ENCODE data around the gene LEKR1. TPM values are rescaled to one million over a fixed set of nuclear protein-coding genes. Genes with fewer than 3 reads are reported as not detected.

The LEKR1 gene
- total RNA-seq, 4 donors from 2014 or later: 0.30 to 3.7 (median 2.7) TPM

DNA sequence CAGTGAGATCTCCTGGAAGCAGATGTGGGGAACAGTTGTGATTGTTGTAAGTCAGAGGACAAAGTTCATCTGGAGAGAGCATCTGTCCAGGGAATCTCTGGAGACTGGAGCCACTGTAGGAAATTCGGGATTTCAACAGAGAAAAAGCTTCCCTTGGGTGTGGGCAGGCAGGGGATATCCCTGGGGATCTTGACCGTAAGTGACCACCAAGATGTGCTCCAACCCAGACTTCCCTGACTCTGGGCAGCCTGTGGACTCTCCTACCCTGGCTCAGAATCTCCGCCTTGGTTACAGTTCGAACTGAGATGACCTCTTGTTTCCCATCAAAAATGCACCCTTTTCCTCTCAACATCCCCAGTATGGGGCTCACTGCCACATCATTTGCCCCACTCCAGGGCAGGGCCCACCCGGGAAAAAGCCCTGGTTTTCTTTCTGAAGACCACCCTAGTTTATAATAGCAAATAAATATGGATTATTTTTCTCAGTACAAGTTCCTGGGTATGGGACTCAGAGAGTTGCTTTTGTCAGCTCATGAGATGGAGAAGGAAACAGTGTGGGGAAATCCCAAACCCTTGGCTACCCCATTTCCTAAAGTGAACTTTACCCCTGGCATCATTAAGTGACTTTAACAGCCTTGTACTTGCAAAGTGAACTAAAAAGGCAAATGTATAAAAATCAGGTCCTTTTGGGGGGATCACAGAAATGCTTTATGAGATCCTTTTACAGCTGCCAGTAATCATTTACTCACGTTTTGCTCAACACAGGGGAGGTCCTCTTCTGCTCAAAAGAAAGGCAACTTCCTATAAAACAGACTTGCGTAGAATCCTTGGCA, 243.9 kb downstream of the LEKR1 start:
- H3K27ac ChIP-seq: peak overlapping the region in 2 of 4 donors; percentile 32 to 57
- 63 to 75% methylated on average over 7 of the region's 7 CpGs for WGBS, 2 donors
- TF ChIP-seq, protein P1, sequence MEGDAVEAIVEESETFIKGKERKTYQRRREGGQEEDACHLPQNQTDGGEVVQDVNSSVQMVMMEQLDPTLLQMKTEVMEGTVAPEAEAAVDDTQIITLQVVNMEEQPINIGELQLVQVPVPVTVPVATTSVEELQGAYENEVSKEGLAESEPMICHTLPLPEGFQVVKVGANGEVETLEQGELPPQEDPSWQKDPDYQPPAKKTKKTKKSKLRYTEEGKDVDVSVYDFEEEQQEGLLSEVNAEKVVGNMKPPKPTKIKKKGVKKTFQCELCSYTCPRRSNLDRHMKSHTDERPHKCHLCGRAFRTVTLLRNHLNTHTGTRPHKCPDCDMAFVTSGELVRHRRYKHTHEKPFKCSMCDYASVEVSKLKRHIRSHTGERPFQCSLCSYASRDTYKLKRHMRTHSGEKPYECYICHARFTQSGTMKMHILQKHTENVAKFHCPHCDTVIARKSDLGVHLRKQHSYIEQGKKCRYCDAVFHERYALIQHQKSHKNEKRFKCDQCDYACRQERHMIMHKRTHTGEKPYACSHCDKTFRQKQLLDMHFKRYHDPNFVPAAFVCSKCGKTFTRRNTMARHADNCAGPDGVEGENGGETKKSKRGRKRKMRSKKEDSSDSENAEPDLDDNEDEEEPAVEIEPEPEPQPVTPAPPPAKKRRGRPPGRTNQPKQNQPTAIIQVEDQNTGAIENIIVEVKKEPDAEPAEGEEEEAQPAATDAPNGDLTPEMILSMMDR (IDR thresholded peaks at IDR 0.05): no peak
- TF ChIP-seq EP300 (IDR thresholded peaks at IDR 0.05) (no peak), POLR2A (IDR thresholded peaks at IDR 0.05) (no peak)
- no peaks in the 10 kb centered on the region for H3K27me3 ChIP-seq
- DNase-seq (ENCODE audit: low spot score in 2 of 2): no peak
- H3K4me1 ChIP-seq: peaks cover 0 to 13% (median 2%) of the 10 kb centered on the region in 4 donors
- no peaks in the 10 kb centered on the region for H3K36me3 ChIP-seq
- no peaks in the 10 kb centered on the region for H3K9me3 ChIP-seq
- H3K4me3 ChIP-seq: no peak overlapping the region

DNA sequence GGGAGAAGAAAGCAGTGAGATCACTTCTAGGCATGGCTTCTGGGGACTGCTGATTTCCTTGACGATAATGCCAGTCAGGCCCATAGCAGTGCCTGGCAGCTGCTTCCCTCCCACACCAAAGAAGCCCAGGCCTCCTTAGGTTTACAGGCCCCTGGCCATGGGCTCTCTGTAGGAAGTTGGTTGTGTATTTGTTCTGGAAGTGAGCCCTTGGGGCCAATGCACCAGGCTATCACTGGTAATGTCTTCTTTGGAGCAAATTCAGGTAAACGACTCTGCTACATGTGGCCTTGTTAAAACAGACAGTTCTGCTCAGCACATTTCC, 244.5 kb downstream of the LEKR1 start:
- H3K4me1 ChIP-seq: peaks cover 0 to 19% (median 4%) of the 10 kb centered on the region in 4 donors
- DNase-seq (ENCODE audit: low spot score in 2 of 2): no peak
- 40 to 52% methylated on average over 2 of the region's 2 CpGs for WGBS, 2 donors
- H3K27me3 ChIP-seq: no peaks in the 10 kb centered on the region
- TF ChIP-seq, protein P1 (IDR thresholded peaks at IDR 0.05): no peak
- TF ChIP-seq EP300 (IDR thresholded peaks at IDR 0.05) (no peak), POLR2A (IDR thresholded peaks at IDR 0.05) (no peak)
- peak overlapping the region in 2 of 4 donors; percentile 32 to 57 for H3K27ac ChIP-seq
- no peaks in the 10 kb centered on the region for H3K36me3 ChIP-seq
- H3K9me3 ChIP-seq: no peaks in the 10 kb centered on the region
- H3K4me3 ChIP-seq: no peak overlapping the region

DNA sequence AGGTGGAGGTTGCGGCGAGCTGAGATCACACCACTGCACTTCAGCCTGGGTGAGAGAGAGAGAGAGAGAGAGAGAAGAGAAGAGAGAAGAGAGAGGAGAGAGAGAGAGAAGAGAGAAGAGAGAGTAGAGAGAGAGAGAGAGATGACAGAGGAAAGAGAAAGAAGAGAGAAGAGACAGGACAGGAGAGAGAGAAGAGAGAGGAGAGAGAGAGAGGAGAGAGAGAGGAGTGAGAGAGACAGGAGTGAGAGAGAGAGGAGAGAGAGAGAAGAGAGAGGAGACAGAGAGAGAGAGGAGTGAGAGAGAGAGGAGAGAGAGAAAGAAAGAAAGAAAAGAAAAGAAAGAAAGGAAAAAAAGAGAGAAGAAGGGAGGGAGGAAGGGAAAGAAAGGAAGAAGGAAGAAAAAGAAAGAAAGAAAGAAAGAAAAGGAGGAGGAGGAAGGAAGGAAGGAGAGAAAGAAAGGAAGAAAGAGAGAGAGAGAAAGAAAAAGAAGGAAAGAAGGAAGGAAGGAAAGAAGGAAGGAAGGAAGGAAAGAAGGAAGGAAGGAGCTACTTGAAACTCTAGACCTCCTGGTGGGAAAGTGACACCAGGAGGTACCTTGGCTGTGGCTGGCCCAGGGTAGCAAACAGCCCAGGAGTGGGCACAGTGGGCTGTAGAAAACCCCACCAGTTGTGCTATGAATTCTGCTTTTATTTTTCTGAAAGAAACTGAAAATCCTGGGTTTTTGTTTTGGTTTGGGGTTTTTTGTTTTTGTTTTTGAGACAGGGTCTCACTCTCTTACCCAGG, 245.8 kb downstream of the LEKR1 start:
- DNase-seq (ENCODE audit: low spot score in 2 of 2): no peak
- Histone ChIP-seq H3K27me3 (no peaks in the 10 kb centered on the region), H3K9me3 (no peaks in the 10 kb centered on the region), H3K4me3 (no peak overlapping the region), H3K4me1 (peaks cover 0 to 30% (median 2%) of the 10 kb centered on the region in 4 donors), H3K27ac (no peak overlapping the region), H3K36me3 (no peaks in the 10 kb centered on the region)
- 96 to 98% methylated on average over 2 of the region's 2 CpGs for WGBS, 2 donors
- TF ChIP-seq, protein P1 (IDR thresholded peaks at IDR 0.05): no peak
- TF ChIP-seq POLR2A (IDR thresholded peaks at IDR 0.05) (no peak), EP300 (IDR thresholded peaks at IDR 0.05) (no peak)

DNA sequence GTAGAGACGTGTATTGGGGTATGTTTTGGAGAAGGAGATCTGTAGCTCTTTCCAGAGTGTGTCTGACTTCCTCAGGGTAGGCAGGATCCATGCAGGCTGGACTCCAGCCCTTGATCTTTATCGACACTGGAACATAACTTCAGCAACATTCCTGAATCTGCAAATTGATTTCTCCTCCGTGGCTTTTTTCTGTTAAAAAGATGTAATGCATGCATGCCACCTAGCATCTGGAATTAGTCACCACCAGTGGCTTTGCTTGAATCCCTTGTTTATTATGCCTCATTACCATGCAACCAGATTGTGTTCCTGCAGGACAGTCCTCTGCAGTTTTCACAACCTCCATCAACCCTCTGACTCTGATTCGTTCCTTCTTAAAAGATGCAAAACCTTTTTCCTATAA, 247.7 kb downstream of the LEKR1 start:
- H3K4me1 ChIP-seq: peaks cover 0 to 49% (median 1%) of the 10 kb centered on the region in 4 donors
- no peaks in the 10 kb centered on the region for H3K27me3 ChIP-seq
- DNase-seq (ENCODE audit: low spot score in 2 of 2): no peak
- 64 to 67% methylated on average over 4 of the region's 4 CpGs for WGBS, 2 donors
- no peaks in the 10 kb centered on the region for H3K36me3 ChIP-seq
- no peaks in the 10 kb centered on the region for H3K9me3 ChIP-seq
- no peak overlapping the region for H3K4me3 ChIP-seq
- TF ChIP-seq POLR2A (IDR thresholded peaks at IDR 0.05) (no peak), EP300 (IDR thresholded peaks at IDR 0.05) (no peak)
- TF ChIP-seq, protein P1 (IDR thresholded peaks at IDR 0.05): no peak
- no peak overlapping the region for H3K27ac ChIP-seq

DNA sequence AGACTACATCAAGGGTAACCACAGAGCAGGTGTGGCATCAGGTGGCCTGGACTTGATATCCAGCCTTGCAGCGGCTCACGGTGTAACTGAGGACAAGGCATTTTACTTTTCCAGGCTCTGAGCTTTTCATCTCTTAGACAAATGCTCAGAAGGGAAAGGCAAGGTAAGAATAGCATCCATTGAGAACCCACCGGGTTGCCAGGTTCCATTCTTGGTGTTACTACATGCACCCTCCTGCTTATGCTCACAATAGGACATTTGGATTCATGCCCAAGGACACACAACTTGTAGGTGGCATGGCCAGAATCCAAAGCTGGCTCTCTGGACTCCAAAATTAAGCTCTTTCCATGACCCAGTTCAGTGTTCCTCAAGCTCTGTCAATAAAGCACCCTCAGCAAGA, 248.3 kb downstream of the LEKR1 start:
- DNase-seq (ENCODE audit: low spot score in 2 of 2): no peak
- 95 to 98% methylated on average over 3 of the region's 3 CpGs for WGBS, 2 donors
- TF ChIP-seq, protein P1 (IDR thresholded peaks at IDR 0.05): no peak
- TF ChIP-seq POLR2A (IDR thresholded peaks at IDR 0.05): no peak
- no peak overlapping the region for H3K27ac ChIP-seq
- H3K4me3 ChIP-seq: no peak overlapping the region
- no peaks in the 10 kb centered on the region for H3K9me3 ChIP-seq
- H3K36me3 ChIP-seq: no peaks in the 10 kb centered on the region
- H3K4me1 ChIP-seq: peaks cover 0 to 49% (median 1%) of the 10 kb centered on the region in 4 donors
- no peaks in the 10 kb centered on the region for H3K27me3 ChIP-seq

Measured in tibial nerve (tissue), 4 donors.